Measurements from ENCODE around the gene MTR. TPM values are rescaled to one million over a fixed set of nuclear protein-coding genes. Genes with fewer than 3 reads are reported as not detected.
A peak's percentile ranks its signal among the peaks of the same experiment; 100 is the strongest.

The MTR gene
- total and polyA plus RNA-seq, 2 experiments from 2014 or later: 17.2 to 25.9 TPM

GRCh38 chr1:236760986-236761385 lies 34.1 kb upstream of the MTR start:
- in situ Hi-C loops (cut with MboI): no loop called here
- H3K36me3 ChIP-seq (ENCODE audit: low read depth): no peaks in the 10 kb centered on the region
- H4K20me1 ChIP-seq (ENCODE audit: insufficient read depth): no peaks in the 10 kb centered on the region
- no peak overlapping the region for H3K27ac ChIP-seq
- WGBS, 2 experiments (ENCODE audit: low coverage in 1 of 2, low lambda C conversion rate in 2 of 2, missing lambda C conversion rate in 2 of 2): 86 to 88% methylated on average over 14 of the region's 14 CpGs
- H3K79me2 ChIP-seq (ENCODE audit: insufficient read depth): no peaks in the 10 kb centered on the region
- H3K9me3 ChIP-seq (ENCODE audit: low read depth): no peaks in the 10 kb centered on the region
- H3K4me3 ChIP-seq: no peak overlapping the region
- no peak for TF ChIP-seq EZH2phosphoT487 (IDR thresholded peaks at IDR 0.05; ENCODE audit: insufficient read depth, low read depth)
- TF ChIP-seq EZH2 (IDR thresholded peaks at IDR 0.05; ENCODE audit: insufficient read depth, poor library complexity, severe bottlenecking): no peak
- H3F3A ChIP-seq (ENCODE audit: insufficient read depth): no peaks in the 10 kb centered on the region
- H3K27me3 ChIP-seq (replicated peaks; ENCODE audit: insufficient read depth): no peaks in the 10 kb centered on the region
- no peak overlapping the region for H2AFZ ChIP-seq
- H3K4me1 ChIP-seq (ENCODE audit: insufficient read depth): peaks cover 5% of the 10 kb centered on the region; the same call in 1 of the 2 replicates
- no peak overlapping the region for H3K9ac ChIP-seq
- no peak for DNase-seq
- no peaks in the 10 kb centered on the region for H3K9me2 ChIP-seq (ENCODE audit: insufficient read depth)
- H3K4me2 ChIP-seq (ENCODE audit: unreplicated experiment): no peak overlapping the region

- no peak overlapping the region for H3K4me2 ChIP-seq (ENCODE audit: unreplicated experiment)
- H3K4me3 ChIP-seq: no peak overlapping the region
- no peaks in the 10 kb centered on the region for H4K20me1 ChIP-seq (ENCODE audit: insufficient read depth)
- no peaks in the 10 kb centered on the region for H3K36me3 ChIP-seq (ENCODE audit: low read depth)
- no peak overlapping the region for H3K27ac ChIP-seq
- H3K79me2 ChIP-seq (ENCODE audit: insufficient read depth): no peaks in the 10 kb centered on the region
- no peaks in the 10 kb centered on the region for H3F3A ChIP-seq (ENCODE audit: insufficient read depth)
- in situ Hi-C loops (cut with MboI): no loop called here
- H3K27me3 ChIP-seq (replicated peaks; ENCODE audit: insufficient read depth): no peaks in the 10 kb centered on the region
- peaks cover 5% of the 10 kb centered on the region; the same call in 1 of the 2 replicates for H3K4me1 ChIP-seq (ENCODE audit: insufficient read depth)
- no peak for DNase-seq
- H3K9me3 ChIP-seq (ENCODE audit: low read depth): no peaks in the 10 kb centered on the region
- TF ChIP-seq EZH2 (IDR thresholded peaks at IDR 0.05; ENCODE audit: insufficient read depth, poor library complexity, severe bottlenecking) (no peak), EZH2phosphoT487 (IDR thresholded peaks at IDR 0.05; ENCODE audit: insufficient read depth, low read depth) (no peak)
- WGBS, 2 experiments (ENCODE audit: low coverage in 1 of 2, low lambda C conversion rate in 2 of 2, missing lambda C conversion rate in 2 of 2): 87 to 90% methylated on average over 5 of the region's 5 CpGs
- no peak overlapping the region for H3K9ac ChIP-seq
- no peaks in the 10 kb centered on the region for H3K9me2 ChIP-seq (ENCODE audit: insufficient read depth)
- peak overlapping the region; percentile 80; the same call in 1 of the 2 replicates for H2AFZ ChIP-seq
These were observed 33.5 kb upstream of the MTR start for GRCh38 chr1:236761397-236762132.

- peak overlapping the region; percentile 33; the same call in 1 of the 2 replicates for H3K9ac ChIP-seq
These were observed 32.7 kb upstream of the MTR start for GRCh38 chr1:236762410-236762809.

GRCh38 chr1:236765831-236766230 lies 29.3 kb upstream of the MTR start:
- no peak overlapping the region for H3K4me2 ChIP-seq (ENCODE audit: unreplicated experiment)
- H3K79me2 ChIP-seq (ENCODE audit: insufficient read depth): no peaks in the 10 kb centered on the region
- no peaks in the 10 kb centered on the region; the same call in 1 of the 2 replicates for H3K27me3 ChIP-seq (replicated peaks; ENCODE audit: insufficient read depth)
- H3K9me3 ChIP-seq (ENCODE audit: low read depth): no peaks in the 10 kb centered on the region
- no peak overlapping the region for H3K27ac ChIP-seq
- H3K4me3 ChIP-seq: no peak overlapping the region
- in situ Hi-C loops (cut with MboI): no loop called here
- H2AFZ ChIP-seq: no peak overlapping the region
- TF ChIP-seq EZH2 (IDR thresholded peaks at IDR 0.05; ENCODE audit: insufficient read depth, poor library complexity, severe bottlenecking) (no peak), EZH2phosphoT487 (IDR thresholded peaks at IDR 0.05; ENCODE audit: insufficient read depth, low read depth) (no peak)
- no peaks in the 10 kb centered on the region for H4K20me1 ChIP-seq (ENCODE audit: insufficient read depth)
- H3K4me1 ChIP-seq (ENCODE audit: insufficient read depth): peaks cover 5% of the 10 kb centered on the region; the same call in 1 of the 2 replicates
- no peaks in the 10 kb centered on the region for H3K9me2 ChIP-seq (ENCODE audit: insufficient read depth)
- no peak overlapping the region for H3K9ac ChIP-seq
- no peak for DNase-seq
- no peaks in the 10 kb centered on the region for H3F3A ChIP-seq (ENCODE audit: insufficient read depth)
- H3K36me3 ChIP-seq (ENCODE audit: low read depth): no peaks in the 10 kb centered on the region
- 54 to 58% methylated on average over 6 of the region's 6 CpGs for WGBS, 2 experiments (ENCODE audit: low coverage in 1 of 2, low lambda C conversion rate in 2 of 2, missing lambda C conversion rate in 2 of 2)

More at GRCh38 chr1:236762410-236762809, 32.7 kb upstream of the MTR start:
- peak overlapping the region; percentile 80 for H2AFZ ChIP-seq
- DNase-seq: peak; percentile 68
- H3K4me2 ChIP-seq (ENCODE audit: unreplicated experiment): peak overlapping the region; percentile 25
- no peaks in the 10 kb centered on the region for H3K27me3 ChIP-seq (replicated peaks; ENCODE audit: insufficient read depth)
- H3K27ac ChIP-seq: no peak overlapping the region
- no peaks in the 10 kb centered on the region for H3K79me2 ChIP-seq (ENCODE audit: insufficient read depth)
- 6 to 7% methylated on average over 15 of the region's 15 CpGs for WGBS, 2 experiments (ENCODE audit: low coverage in 1 of 2, low lambda C conversion rate in 2 of 2, missing lambda C conversion rate in 2 of 2)
- H3F3A ChIP-seq (ENCODE audit: insufficient read depth): no peaks in the 10 kb centered on the region
- peak overlapping the region; percentile 39 for H3K4me3 ChIP-seq
- no peaks in the 10 kb centered on the region for H4K20me1 ChIP-seq (ENCODE audit: insufficient read depth)
- no peaks in the 10 kb centered on the region for H3K9me2 ChIP-seq (ENCODE audit: insufficient read depth)
- no peaks in the 10 kb centered on the region for H3K9me3 ChIP-seq (ENCODE audit: low read depth)
- no peak for TF ChIP-seq EZH2 (IDR thresholded peaks at IDR 0.05; ENCODE audit: insufficient read depth, poor library complexity, severe bottlenecking)
- in situ Hi-C loops (cut with MboI): no loop called here
- H3K36me3 ChIP-seq (ENCODE audit: low read depth): no peaks in the 10 kb centered on the region
- peaks cover 5% of the 10 kb centered on the region; the same call in 1 of the 2 replicates for H3K4me1 ChIP-seq (ENCODE audit: insufficient read depth)
